OCI-LY7 (cell line): ENCODE measurements around the gene BNIPL. TPM values are rescaled to one million over a fixed set of nuclear protein-coding genes. Genes with fewer than 3 reads are reported as not detected.

Source experiments
- BruUV-seq: library from RNA; stranded (reverse); fragments of 400-500 nt; replicated peaks from 2 replicates; lab custom pipeline; 2021; lab: Mats Ljungman, UMichigan
- CTCF ChIA-PET: fragments of 300-600 bp; sonication (Branson Sonifier 250); formaldehyde crosslinking; loops from one replicate; lab custom pipeline; 2022; ENCODE audit warnings: antibody characterized with exemption; ENCODE audit not compliant: unreplicated experiment; lab: Charles Lee
- POLR2A ChIA-PET: fragments of 300-600 bp; sonication (Branson Sonifier 250); formaldehyde crosslinking; loops from one replicate; lab custom pipeline; 2022; ENCODE audit warnings: antibody characterized with exemption; lab: Charles Lee
- DNase-seq: peaks from one replicate; pipeline ENCODE4 v3.0.0-alpha.2; 2015; ENCODE audit warnings: low spot score
- H2AFZ ChIP-seq: fragments of 200-600 bp; sonication (generic), shearing (Covaris generic); 2 replicates; pipeline ENCODE4 v1.6.1; 2014; ENCODE audit warnings: mild to moderate bottlenecking, antibody characterized with exemption, low read length, moderate library complexity
- H3K27ac ChIP-seq: fragments of 200-600 bp; sonication (generic); 2 replicates; pipeline ENCODE4 v1.5.1; 2014; ENCODE audit warnings: mixed run types, low read depth, mild to moderate bottlenecking, moderate library complexity, low read length, inconsistent platforms; ENCODE audit not compliant: poor library complexity, severe bottlenecking
- H3K36me3 ChIP-seq: fragments of 200-600 bp; sonication (generic); 2 replicates; pipeline ENCODE4 v1.6.1; 2014; ENCODE audit warnings: mild to moderate bottlenecking, antibody characterized with exemption, low read length, moderate library complexity, mixed read lengths; ENCODE audit not compliant: insufficient read depth
- H3K4me1 ChIP-seq: fragments of 200-600 bp; sonication (generic); 2 replicates; pipeline ENCODE4 v1.5.1; 2014; ENCODE audit warnings: mild to moderate bottlenecking, low read length; ENCODE audit not compliant: insufficient read depth, poor library complexity, severe bottlenecking
- H3K4me2 ChIP-seq: fragments of 200-600 bp; sonication (generic); 2 replicates; pipeline ENCODE4 v1.6.1; 2014; ENCODE audit warnings: mild to moderate bottlenecking, low read length
- H3K4me3 ChIP-seq: fragments of 200-600 bp; sonication (generic); 2 replicates; pipeline ENCODE4 v1.5.1; 2014; ENCODE audit warnings: mild to moderate bottlenecking, low read depth, low read length; ENCODE audit not compliant: poor library complexity, severe bottlenecking
- H3K79me2 ChIP-seq: fragments of 200-600 bp; sonication (generic); 2 replicates; pipeline ENCODE4 v1.6.1; 2016; ENCODE audit warnings: low read depth, mild to moderate bottlenecking, low read length, moderate library complexity, mixed read lengths; ENCODE audit not compliant: insufficient read depth
- H3K9me2 ChIP-seq: fragments of 200-600 bp; sonication (generic); 2 replicates; pipeline ENCODE4 v1.6.1; 2016; ENCODE audit warnings: mild to moderate bottlenecking, low read length, mixed read lengths; ENCODE audit not compliant: insufficient read depth
- H3K9me3 ChIP-seq: fragments of 200-600 bp; sonication (generic); 2 replicates; pipeline ENCODE4 v1.6.1; 2014; ENCODE audit warnings: mild to moderate bottlenecking, mixed run types, low read length, mixed read lengths
- H4K20me1 ChIP-seq: fragments of 200-600 bp; sonication (generic); 2 replicates; pipeline ENCODE4 v1.6.1; 2014; ENCODE audit warnings: mild to moderate bottlenecking, antibody characterized with exemption, low read length, moderate library complexity, mixed read lengths; ENCODE audit not compliant: insufficient read depth
- CTCF ChIP-seq: fragments of 200-600 bp; sonication (generic); conservative IDR thresholded peaks from 2 replicates; pipeline ENCODE4 v1.5.1; 2014; ENCODE audit warnings: mild to moderate bottlenecking, antibody characterized with exemption, low read length, moderate library complexity, mixed read lengths
- EZH2phosphoT487 ChIP-seq: fragments of 200-600 bp; sonication (generic); IDR thresholded peaks from 2 replicates; pipeline ENCODE4 v1.6.1; 2018; ENCODE audit warnings: low read depth, borderline replicate concordance, mild to moderate bottlenecking, mixed run types, antibody characterized with exemption, low read length, moderate library complexity, mixed read lengths
- intact Hi-C: fragments of 100-400 bp; cut with micrococcal nuclease; formaldehyde crosslinking; loops from one replicate; pipeline ENCODE4 v1.10.0; 2022; ENCODE audit not compliant: unreplicated experiment
- total RNA-seq, 2 experiments: library from RNA; depleted of rRNA in 1 of 2; stranded (reverse); fragments of >200 nt in 1 of 2; shearing (Covaris generic) in 1 of 2; gene quantifications; 2 replicates each; pipeline ENCODE4 v1.2.3, GENCODE V29; 2014 to 2022

Gene BNIPL
- total RNA-seq, 2 experiments from 2014 or later = 0.74 to 1.6 TPM

GRCh38 chr1:151047925-151048644 is 11.7 kb downstream of the BNIPL start:
- H3K36me3 ChIP-seq = peaks cover 36% of the 10 kb centered on the region
- ChIA-PET POLR2A (no interaction called here), CTCF (no interaction called here)
- H2AFZ ChIP-seq = no peak overlapping the region
- H4K20me1 ChIP-seq = no peaks in the 10 kb centered on the region
- no peak overlapping the region for H3K4me3 ChIP-seq
- no peak overlapping the region for H3K27ac ChIP-seq
- intact Hi-C loops = no loop called here
- H3K9me3 ChIP-seq = no peaks in the 10 kb centered on the region
- TF ChIP-seq CTCF (no peak), EZH2phosphoT487 (no peak)
- H3K79me2 ChIP-seq = no peaks in the 10 kb centered on the region
- no TSS peak for BruUV-seq
- H3K4me1 ChIP-seq = no peaks in the 10 kb centered on the region
- DNase-seq = no peak
- H3K4me2 ChIP-seq = peak overlapping the region; percentile 43; the same call in 1 of the 2 replicates
- H3K9me2 ChIP-seq = no peaks in the 10 kb centered on the region

GRCh38 chr1:151048645-151049032 is 12.3 kb downstream of the BNIPL start:
- no TSS peak for BruUV-seq
- intact Hi-C loops = no loop called here
- no peak for DNase-seq
- H3K27ac ChIP-seq = no peak overlapping the region
- TF ChIP-seq EZH2phosphoT487 (no peak), CTCF (no peak)
- no peaks in the 10 kb centered on the region for H3K9me2 ChIP-seq
- H3K4me3 ChIP-seq = no peak overlapping the region
- CTCF ChIA-PET = no interaction called here
- peak overlapping the region; percentile 43; the same call in 1 of the 2 replicates for H3K4me2 ChIP-seq
- POLR2A ChIA-PET = no interaction called here
- no peaks in the 10 kb centered on the region for H3K79me2 ChIP-seq
- no peaks in the 10 kb centered on the region for H4K20me1 ChIP-seq
- H2AFZ ChIP-seq = no peak overlapping the region
- H3K36me3 ChIP-seq = peaks cover 40% of the 10 kb centered on the region
- no peaks in the 10 kb centered on the region for H3K4me1 ChIP-seq
- H3K9me3 ChIP-seq = no peaks in the 10 kb centered on the region

- TF ChIP-seq EZH2phosphoT487 (no peak), CTCF (no peak)
- H3K9me2 ChIP-seq = no peaks in the 10 kb centered on the region
- intact Hi-C loops = no loop called here
- CTCF ChIA-PET = no interaction called here
- no peak overlapping the region for H2AFZ ChIP-seq
- H3K27ac ChIP-seq = no peak overlapping the region
- H3K79me2 ChIP-seq = no peaks in the 10 kb centered on the region
- H4K20me1 ChIP-seq = no peaks in the 10 kb centered on the region
- H3K4me3 ChIP-seq = no peak overlapping the region
- DNase-seq = no peak
- no TSS peak for BruUV-seq
- H3K36me3 ChIP-seq = peaks cover 49% of the 10 kb centered on the region
- no peaks in the 10 kb centered on the region for H3K4me1 ChIP-seq
- POLR2A ChIA-PET = interaction anchor here (0.7 to 1.3 kb wide), 2 partner anchors 11 to 44 kb away, joined by 3 to 7 read pairs; partner anchors contain the start of genes CDC42SE1 and MLLT11
- H3K4me2 ChIP-seq = no peak overlapping the region
- H3K9me3 ChIP-seq = no peaks in the 10 kb centered on the region
Measured at GRCh38 chr1:151049458-151049857, 13.1 kb downstream of the BNIPL start.
